ENCODE data around the gene MRPL28.
"Not testable (repeated sequence)": the region's sequence is repeated elsewhere in the genome, so short reads cannot be mapped to it uniquely, and the experiment has no call there.

Gene MRPL28

DNA sequence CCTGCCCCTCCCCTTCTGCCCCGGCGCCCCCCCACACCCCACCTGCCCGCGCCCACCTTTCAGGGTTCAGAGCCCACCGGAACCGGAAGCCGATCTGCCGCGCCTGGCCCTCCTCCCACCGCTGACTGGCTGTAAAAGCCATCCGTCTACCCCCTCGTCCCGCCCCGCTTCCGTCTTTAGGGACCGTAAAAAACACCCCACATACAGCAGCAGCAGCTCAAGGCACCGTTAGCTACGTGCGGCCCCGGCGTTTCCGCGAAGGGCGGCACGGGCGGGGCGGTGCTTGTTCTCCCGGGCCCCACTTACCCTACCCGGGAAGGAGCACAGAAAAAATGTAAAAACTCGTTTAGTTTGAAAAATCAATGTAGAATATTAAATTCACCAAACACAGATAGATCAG lies at the start of gene MRPL28:
Gene MRPL28 (minus strand): TSS at position 96 of the 400 bp plus-strand sequence. CDS start 320 bp downstream, outside the sequence.
- peak; percentile 80 for DNase-seq

DNA sequence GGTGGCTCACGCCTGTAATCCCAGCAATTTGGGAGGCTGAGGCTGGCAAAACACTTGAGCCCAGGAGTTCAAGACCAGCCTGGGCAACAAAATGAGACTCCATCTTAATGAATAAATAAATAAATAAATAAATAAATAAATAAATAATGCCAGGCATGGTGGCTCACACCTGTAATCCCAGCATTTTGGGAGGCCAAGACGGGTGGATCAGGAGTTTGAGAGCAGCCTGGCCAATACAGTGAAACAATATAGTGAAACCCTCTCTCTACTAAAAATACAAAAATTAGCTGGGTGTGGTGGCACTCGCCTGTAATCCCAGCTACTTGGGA lies 44.8 kb upstream of the MRPL28 start:
- not testable (repeated sequence) for DNase-seq

DNA sequence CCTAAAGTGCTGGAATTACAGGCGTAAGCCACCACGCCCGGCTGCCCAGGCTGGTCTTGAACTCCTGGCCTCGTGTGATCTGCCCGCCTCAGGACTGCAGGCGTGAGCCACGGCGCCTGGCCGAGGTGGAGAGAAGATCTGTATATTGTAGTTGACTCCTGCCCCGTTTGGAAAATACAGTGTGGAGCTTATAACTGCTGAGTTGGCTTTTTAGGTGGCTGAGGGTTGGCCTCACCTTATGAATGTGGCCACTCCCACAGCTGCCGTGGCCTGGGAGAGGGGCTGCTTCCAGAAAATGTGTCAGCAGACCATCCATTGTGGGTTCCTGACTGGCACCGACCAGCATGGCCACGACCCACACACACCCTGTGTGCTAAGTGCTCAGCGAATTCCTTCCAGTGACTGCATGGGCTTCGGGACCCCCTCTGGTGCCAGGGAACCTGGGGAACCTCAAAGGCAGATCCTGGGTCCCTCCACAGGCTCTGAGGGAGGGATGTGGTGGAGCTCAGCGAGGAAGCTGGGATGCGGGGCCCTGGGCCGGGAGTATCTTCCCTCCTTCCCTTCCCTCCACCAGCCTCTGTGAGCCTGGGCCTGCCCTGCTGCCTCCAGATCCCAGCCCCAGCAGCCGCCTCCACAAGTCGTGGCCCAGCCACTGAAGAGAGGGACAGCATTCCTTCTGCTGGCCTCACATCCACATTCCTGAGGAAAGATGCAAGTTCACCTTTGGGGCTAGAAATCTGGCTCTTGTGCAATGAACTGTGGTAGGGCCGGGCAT lies 44.2 kb upstream of the MRPL28 start:
- no peak for DNase-seq

DNA sequence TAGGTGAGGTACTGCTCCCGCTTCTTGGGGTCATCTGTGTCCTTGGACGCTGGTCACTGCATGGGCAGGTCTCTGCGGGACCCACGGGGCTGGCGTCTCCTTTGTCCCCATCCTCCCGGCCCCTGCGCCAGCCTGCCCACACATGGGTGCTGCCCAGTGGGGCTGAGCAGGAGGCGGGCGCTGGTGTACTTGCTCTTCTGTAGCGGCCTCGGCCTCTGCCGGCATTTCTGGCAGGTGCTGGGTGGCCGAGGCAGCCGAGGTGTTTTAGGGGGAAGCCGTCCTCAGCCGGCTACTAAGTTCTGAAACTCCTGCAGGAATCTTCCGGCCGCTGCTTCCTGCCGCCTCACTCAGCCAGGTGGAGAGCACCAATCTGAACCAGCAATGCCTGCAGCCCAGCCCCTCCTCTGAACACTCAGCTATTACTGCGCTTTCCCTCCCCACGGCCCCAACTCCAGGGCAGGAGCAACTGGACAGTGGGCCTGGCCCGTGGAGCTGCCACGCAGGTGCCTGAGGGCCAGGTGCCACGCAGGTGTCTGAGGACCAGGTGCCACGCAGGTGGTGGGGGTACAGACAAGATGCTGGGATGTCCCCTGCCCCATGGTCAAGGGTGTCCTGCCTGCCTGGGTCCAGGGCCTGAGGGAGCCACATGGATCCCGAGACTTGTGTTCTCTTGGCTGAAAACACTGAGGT lies 41.4 kb upstream of the MRPL28 start:
- DNase-seq: no peak

DNA sequence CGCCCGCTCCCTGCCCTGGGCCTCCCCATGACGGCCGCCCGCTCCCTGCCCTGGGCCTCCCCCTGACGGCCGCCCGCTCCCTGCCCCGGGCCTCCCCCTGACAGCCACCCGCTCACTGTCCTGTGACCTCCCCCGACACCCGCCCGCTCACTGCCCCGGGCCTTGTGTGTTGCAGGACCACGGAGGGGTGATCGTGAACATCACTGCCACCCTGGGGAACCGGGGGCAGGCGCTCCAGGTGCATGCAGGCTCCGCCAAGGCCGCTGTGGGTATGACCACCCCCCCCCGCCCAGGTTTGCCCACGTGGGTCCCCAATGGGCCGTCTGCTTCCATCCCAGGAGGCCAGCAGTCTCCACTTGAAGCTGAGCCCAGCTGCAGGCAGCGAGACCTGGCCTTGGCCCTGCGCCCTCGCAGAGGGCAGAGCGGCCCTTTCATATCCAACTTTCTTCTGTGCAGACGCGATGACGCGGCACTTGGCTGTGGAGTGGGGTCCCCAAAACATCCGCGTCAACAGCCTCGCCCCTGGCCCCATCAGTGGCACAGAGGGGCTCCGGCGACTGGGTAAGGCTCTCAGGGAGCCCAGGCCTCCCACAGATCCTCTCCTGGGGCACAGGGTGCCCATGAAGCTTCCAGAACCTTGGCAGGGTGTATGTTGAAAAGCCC lies 40.3 kb upstream of the MRPL28 start:
- DNase-seq: no peak

DNA sequence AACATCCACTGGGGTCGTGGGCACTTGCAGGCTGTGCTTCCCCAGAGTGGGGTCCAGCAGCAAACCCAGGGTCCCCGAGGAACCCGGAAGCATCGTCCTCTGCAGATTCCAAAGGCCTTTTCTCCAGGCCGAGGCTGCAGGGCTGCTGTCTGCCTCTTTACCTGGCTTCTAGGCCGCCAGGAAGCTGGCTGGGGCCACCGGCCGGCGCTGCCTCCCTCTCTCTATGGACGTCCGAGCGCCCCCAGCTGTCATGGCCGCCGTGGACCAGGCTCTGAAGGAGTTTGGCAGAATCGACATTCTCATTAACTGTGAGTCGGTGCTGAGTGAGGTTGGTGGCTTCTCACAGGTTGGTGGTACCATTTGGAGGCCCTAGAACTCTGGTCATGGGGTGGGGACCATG lies 36.9 kb upstream of the MRPL28 start:
- no peak for DNase-seq

DNA sequence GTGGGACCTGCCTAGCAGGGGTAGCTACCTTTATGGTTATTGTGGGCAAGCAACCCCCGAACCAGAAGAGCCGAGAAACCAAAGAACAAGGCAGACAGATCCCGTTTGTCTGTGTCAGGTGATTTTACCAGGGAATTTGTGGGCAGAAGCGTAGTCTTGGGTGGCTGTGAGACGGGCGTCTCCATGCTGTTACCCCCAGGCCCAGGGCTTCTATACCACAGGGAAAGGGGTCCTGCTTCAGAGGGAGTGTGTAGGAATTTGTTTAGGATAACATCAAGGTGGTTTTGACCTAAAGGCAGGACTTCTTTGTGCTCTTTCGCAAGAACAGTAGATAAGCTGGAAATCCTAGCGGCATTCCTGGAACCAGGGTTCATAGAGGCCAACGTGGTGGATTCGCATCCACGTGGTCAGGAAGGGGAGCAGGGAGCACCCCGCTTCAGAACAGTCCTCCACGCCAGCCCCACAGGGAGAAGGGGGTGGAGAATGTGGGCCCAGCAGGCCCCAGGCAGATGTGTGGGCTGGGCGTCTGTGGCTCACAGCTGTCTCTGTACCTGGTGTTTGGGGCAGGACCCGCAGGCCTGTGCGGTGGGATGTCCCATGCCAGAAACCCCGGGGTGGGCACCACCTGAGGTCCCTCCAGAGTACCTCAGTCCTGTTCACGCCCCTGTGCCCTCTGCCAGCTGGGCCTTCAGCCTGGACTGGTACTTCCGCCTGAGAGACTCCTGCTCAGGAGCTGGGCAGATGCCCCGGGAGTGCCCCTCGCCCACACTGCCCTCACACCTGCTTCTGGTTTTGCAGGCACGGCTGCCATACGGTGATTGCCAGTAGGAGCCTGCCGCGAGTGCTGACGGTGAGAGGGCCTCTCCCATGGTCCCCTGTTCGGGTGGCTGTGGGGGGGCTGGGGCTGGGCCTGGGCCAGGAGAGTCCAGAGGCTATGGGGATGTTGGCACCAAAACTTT lies 35.5 kb upstream of the MRPL28 start:
- no peak for DNase-seq

DNA sequence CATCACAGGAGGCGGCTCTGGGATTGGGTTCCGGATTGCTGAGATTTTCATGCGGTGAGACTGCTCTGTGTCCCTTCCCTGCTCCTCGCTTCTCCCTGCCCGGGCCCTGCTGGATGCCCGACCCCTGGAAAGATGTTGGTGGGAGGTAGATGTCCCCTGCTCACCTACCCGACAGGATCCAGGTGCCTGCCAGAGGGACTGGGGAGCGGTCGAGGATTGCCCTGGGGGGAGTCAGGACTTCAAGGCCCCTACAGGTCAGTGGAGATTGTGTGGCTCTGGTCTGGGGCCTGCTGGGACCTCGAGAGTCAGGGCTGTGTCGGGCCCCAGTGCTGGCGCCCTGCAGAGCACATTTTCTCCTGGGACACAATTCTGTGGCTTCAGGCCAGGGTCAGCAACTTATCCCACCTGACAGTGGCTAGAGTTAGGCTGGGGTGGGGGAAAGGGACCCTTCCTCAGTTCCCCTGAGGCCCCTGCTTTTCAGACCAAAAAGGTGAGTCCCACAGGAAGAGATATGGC lies 34.7 kb upstream of the MRPL28 start:
- no peak for DNase-seq

DNA sequence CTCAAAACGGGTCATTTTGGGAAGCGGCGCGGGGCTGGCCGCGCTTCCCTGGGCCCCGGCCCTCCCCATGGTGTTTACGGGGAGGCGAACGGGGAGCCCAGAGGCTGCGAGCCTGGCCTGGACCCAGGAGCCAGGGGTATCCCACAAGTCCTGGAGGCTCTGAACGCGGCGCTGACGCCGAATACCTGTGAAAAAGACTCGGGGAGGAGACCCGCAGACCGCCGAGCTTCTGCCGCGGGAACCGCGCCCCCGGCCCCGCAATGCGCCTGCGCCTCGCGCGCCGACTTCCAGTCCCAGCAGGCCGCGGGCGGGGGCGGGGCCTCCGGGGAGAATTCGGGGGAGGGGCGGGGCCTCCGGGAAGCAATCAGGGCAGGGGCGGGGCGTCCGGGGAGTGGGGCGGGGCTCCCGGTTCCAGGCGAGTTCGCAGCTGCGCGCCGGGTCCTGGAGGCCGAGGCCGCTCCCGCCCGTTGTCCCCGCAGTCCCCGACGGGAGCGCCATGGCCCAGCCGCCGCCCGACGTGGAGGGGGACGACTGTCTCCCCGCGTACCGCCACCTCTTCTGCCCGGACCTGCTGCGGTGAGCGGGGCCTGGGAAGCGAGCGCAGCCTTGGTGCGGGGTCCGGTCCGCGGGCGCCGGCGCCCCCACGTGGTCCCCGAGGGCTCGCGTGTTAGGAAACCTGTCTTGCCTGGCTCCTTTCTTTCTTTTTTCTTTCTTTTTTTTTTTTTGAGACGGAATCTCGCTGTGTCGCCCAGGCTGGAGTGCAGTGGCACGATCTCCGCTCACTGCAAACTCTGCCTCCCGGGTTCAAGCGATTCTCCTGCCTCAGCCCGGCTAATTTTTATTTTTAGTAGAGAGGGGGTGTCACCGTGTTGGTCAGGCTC lies 31.4 kb upstream of the MRPL28 start, which contains the start of gene DECR2:
Gene DECR2 (plus strand): TSS at position 418 of the 881 bp plus-strand sequence. CDS start 79 bp downstream, at position 497.
- peak; percentile 67 for DNase-seq

DNA sequence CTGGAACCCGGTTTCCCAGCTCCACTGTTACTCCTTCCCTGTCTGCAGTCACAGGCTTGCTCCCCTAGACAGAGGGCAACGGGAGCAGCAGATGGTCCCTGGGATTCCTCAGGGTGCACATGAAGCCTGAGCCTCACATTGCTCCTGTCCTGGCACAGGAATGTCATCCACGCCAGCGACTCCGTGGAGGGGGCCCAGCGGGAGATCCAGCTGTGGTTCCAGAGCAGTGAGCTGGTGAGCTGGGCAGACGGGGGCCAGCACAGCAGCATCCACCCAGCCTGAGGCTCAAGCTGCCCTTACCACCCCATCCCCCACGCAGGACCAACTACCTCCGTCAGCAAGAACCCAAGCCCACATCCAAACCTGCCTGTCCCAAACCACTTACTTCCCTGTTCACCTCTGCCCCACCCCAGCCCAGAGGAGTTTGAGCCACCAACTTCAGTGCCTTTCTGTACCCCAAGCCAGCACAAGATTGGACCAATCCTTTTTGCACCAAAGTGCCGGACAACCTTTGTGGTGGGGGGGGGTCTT lies 29.8 kb upstream of the MRPL28 start:
- no peak for DNase-seq

DNA sequence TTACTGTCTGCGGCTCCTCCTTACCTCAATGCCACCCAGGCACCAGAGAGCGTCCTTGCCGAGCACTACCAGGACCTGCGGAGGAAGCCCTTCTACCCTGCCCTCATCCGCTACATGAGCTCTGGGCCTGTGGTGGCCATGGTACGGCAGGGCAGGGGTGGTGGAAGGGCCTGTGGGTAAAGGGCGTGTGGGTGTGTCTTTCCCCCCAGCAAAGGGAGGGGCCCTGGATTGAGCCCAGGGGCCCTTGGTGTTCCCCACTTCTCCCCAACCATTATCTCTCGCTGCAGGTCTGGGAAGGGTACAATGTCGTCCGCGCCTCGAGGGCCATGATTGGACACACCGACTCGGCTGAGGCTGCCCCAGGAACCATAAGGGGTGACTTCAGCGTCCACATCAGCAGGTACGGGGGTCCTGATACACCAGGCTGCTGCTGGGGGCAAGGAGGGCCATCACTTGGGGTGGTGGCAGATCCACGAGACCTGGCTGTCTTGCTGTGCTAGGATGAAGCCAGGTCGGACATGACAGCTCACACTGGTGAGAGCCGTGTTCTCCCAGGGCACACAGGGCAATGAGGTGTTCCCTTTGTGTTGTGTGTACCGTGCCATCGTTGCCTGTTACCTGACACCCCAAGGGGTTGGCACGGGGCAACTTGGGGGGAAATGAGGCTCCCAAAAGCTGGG lies 29.1 kb upstream of the MRPL28 start:
- DNase-seq: no peak

DNA sequence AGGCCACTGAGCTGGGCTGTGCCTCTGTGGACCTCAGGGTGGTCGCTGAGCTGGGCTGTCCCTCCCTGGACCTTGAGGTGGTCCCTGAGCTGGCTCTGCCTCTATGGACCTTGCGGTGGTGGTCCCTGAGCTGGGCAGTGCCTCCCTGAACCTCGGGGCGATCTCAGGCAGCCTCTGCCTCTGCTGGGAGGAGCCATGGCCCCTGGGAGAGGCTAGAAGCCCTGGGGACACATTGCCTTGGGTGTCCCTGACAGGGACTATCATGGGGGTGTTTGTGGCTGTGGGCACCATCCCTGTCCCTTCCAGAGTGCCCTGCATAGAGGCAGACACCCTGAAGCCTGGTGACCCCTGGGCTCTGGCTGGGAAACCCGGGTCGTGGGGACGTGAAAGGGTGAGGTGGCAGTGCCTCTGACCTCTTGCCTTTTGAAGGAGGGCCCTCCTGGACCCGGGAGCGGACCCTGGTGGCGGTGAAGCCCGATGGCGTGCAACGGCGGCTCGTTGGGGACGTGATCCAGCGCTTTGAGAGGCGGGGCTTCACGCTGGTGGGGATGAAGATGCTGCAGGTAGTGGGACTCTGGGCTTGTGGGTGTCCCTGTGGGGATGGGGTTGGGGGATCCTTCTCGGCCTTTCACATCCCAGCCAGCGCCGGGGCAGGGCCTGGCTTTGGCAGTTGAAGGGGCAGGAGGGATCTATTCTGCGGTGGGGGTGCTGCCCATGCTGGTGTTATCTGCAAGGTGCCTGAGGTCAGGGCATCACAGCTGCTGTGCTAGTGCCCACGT lies 28.4 kb upstream of the MRPL28 start:
- DNase-seq: no peak

DNA sequence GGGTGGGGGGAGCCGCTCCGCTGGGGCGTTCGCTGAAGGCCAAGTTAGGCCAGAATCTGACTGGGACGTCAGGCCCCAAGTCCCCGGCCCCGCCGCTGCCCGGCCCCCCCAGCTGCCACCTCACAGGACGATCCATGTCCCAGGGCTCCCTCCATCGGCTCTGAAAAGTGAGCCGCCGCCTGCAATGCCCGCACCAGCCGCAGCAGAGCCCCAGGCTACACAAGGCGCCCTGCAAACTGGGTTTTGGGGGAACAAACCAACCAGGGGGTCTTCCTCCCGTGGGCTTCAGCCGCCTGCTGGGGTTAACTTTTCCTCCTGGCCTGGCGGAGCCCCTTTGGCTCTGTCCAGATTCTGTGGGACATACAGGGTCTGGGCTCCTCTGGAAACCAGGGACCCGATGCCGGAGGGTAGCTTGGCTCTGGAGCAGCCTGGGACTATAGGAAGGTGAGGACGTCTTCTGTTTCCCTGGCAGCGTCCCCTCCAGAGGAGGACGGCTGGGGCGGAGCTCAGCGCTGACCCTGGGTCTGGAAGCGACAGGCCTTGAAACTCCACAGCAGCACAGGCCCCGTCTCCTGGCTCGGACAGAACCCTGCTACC lies 27.5 kb upstream of the MRPL28 start:
- DNase-seq: peak; percentile 15

DNA sequence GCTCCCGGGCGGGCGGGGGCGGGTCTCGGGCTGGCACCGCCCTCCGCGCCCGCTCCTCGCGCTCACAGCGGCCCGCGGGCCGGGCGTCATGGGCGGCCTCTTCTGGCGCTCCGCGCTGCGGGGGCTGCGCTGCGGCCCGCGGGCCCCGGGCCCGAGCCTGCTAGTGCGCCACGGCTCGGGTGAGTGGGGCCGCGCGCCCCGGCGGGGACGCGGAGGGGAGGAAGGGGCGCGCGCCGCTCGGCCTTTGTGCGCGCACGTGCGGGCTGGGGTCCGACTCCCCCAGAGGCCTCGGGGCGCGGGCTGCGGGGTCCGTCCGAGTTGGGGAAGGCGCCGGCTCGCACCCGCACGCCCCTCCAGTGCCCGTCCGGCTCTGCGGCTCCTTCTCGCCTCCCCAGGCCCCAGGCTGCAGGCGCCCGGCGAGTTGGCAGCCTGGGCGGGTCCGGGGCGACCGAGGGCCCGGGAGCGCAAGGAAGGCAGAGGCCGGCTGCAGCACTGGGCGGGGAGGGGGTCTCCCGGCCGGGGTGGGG lies 26.9 kb upstream of the MRPL28 start, which contains the start of gene NME4:
Gene NME4 (plus strand): TSS at position 65 of the 527 bp plus-strand sequence. CDS start 24 bp downstream, at position 89.
- DNase-seq: no peak

DNA sequence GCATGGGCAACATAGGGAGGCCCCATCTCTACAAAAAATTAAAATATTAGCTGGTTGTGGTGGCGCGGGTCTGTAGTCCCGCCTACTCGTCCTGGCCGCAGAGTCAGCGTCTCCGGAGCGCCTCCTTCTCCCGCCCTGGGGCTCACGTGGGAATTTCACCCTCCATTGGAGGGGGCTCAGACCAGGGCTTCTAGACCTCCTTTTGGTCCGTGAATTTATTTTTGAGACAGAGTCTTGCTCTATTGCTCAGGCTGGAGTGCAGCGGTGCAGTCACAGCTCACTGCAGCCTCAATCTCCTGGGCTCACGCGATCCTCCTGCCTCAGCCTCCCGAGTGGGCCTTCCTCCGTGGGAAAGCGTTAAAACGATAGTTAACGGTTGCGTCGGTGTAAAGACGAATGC lies 26.3 kb upstream of the MRPL28 start:
- DNase-seq: peak; percentile 50

DNA sequence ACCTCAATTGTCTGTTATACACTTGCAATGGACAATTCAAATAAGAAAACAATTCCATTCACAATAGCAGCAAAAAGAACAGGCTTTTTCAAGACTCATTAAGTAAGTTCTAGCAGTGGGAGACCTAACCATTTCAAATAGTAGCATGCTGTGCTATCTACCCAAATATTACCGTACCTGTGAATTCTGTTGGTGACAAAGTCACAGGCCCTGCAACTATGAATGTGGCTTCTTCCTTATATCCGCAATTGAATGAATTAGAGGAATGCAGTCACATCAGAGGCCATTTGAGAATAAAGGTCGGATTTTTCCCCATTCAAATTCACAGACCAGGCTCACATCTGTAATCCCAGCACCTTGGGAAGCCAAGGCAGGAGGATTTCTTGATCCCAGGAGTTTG lies 25.9 kb upstream of the MRPL28 start:
- DNase-seq: no peak

DNA sequence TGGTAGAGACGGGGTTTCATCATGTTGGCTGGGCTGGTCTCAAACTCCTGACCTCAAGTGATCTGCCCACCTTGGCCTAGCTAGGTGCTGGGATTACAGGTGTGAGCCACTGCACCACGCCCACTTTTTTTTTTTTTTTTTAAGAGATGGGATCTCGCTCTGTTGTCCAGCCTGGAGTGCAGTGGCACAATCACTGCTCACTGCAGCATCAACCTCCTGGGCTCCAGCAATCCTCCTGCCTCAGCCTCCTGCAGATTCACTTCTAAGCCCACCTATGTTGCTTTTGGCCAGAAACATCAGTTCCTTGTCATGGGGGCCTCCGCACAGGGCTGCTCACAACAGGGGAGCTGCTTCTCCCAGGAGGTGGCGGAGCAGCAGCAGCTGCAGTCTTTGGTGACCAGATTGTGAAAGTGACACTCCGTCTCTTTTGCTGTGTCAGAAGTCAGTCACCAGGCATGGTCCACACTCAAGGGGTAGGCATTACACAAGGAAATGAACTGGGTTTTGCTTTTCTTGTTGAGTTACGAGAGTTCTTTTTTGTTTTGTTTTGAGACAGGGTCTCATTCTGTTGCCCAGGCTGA lies 22.2 kb upstream of the MRPL28 start:
- no peak for DNase-seq

DNA sequence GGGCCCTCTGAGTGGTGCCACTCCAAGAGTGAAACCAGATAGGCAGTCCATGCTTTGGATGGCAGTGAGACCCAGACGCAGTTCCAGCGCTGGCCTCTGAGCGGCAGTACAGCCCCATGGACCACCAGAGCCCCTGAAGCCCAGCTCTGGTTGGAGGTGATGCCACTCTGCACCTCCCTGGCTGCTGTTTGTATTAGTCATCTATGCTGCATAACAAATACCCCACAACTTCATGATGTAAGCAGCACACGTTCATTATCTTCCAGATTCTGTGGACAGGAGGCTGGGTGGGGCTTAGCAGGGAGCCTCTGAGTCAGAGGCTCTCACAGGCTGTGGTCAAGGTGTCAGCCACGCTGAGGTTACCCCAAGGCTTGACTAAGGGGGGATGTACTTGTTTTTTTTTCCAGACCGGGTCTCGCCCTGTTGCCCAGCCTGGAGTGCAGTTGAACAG lies 21.6 kb upstream of the MRPL28 start:
- DNase-seq: peak; percentile 68

Data from NCI-H1694 (cell line).